SK-N-SH (cell line): Measurements from ENCODE around the gene PTPN4.

Experiments used
- EZH2phosphoT487 ChIP-seq: fragments of 200-600 bp; sonication (generic); IDR thresholded peaks from 2 replicates; pipeline ENCODE4 v1.6.1; 2017; ENCODE audit warnings: low read depth, mixed run types, mild to moderate bottlenecking, antibody characterized with exemption, moderate library complexity, borderline replicate concordance
- FOXJ3 ChIP-seq: sonication (generic); formaldehyde crosslinking; IDR thresholded peaks from 2 replicates; pipeline ENCODE4 v1.5.1; 2020; ENCODE audit warnings: mild to moderate bottlenecking, missing genetic modification reagents
- GABPA ChIP-seq: IDR thresholded peaks from 2 replicates; pipeline ENCODE4 v1.4.0; 2012; ENCODE audit warnings: low read depth, mild to moderate bottlenecking
- POLR2AphosphoS5 ChIP-seq: IDR thresholded peaks from 2 replicates; pipeline ENCODE4 v1.6.1; 2012; ENCODE audit warnings: low read depth, low read length
- RAD21 ChIP-seq: IDR thresholded peaks from 2 replicates; pipeline ENCODE4 v1.6.1; 2012; ENCODE audit warnings: mild to moderate bottlenecking, low read length
- RCOR1 ChIP-seq: fragments of 150-350 bp; IDR thresholded peaks from 2 replicates; pipeline ENCODE4 v1.6.1; 2017; ENCODE audit warnings: antibody characterized with exemption, low read length
- TAF1 ChIP-seq: IDR thresholded peaks from 2 replicates; pipeline ENCODE4 v1.6.1; 2012; ENCODE audit warnings: low read depth, mild to moderate bottlenecking, low read length, moderate library complexity, borderline replicate concordance
- TF ChIP-seq, protein P1 (sequence below): fragments of 200-600 bp; sonication (generic); IDR thresholded peaks from 2 replicates; pipeline ENCODE4 v1.6.1; 2017; ENCODE audit warnings: antibody characterized with exemption, mild to moderate bottlenecking, moderate library complexity
- TF ChIP-seq, protein P2 (sequence below): IDR thresholded peaks from 2 replicates; pipeline ENCODE4 v1.6.1; 2012; ENCODE audit warnings: mild to moderate bottlenecking, low read depth, low read length, moderate library complexity

DNA sequence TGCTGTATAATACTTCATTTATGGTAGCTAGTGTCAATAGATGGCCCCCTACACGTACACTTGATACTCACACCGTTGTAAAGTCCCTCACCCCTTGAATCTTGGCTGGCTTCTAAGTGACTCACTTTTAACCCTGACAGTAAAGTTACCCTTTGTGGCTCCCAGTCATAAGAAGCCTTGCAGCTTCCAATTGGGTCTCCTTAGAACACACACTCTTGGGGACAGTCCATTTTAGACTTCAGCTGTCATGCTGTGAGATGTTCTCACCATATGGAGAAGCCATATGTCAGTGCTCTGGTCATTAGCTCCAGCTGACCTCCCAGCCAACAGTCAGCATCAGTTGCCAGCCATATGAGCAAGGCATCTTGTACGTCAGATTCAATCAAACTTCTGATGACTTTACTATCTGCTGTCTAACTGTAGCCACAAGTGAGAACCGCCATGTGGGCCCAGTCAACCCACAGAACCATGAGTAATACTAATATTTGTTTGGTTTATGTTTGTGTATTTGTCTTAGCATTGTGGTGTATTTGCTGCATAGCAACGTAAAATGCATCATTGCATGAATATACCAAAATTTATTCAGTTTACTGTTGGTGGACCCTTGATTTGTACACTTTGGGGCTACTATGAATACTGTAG lies 68.3 kb downstream of the PTPN4 start:
- no peak for TF ChIP-seq POLR2AphosphoS5
- TF ChIP-seq, protein P1, sequence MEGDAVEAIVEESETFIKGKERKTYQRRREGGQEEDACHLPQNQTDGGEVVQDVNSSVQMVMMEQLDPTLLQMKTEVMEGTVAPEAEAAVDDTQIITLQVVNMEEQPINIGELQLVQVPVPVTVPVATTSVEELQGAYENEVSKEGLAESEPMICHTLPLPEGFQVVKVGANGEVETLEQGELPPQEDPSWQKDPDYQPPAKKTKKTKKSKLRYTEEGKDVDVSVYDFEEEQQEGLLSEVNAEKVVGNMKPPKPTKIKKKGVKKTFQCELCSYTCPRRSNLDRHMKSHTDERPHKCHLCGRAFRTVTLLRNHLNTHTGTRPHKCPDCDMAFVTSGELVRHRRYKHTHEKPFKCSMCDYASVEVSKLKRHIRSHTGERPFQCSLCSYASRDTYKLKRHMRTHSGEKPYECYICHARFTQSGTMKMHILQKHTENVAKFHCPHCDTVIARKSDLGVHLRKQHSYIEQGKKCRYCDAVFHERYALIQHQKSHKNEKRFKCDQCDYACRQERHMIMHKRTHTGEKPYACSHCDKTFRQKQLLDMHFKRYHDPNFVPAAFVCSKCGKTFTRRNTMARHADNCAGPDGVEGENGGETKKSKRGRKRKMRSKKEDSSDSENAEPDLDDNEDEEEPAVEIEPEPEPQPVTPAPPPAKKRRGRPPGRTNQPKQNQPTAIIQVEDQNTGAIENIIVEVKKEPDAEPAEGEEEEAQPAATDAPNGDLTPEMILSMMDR, result no peak
- TF ChIP-seq FOXJ3 (CRISPR knock-in tag), result no peak
- TF ChIP-seq TAF1, result no peak
- TF ChIP-seq GABPA, result no peak
- TF ChIP-seq, protein P2, sequence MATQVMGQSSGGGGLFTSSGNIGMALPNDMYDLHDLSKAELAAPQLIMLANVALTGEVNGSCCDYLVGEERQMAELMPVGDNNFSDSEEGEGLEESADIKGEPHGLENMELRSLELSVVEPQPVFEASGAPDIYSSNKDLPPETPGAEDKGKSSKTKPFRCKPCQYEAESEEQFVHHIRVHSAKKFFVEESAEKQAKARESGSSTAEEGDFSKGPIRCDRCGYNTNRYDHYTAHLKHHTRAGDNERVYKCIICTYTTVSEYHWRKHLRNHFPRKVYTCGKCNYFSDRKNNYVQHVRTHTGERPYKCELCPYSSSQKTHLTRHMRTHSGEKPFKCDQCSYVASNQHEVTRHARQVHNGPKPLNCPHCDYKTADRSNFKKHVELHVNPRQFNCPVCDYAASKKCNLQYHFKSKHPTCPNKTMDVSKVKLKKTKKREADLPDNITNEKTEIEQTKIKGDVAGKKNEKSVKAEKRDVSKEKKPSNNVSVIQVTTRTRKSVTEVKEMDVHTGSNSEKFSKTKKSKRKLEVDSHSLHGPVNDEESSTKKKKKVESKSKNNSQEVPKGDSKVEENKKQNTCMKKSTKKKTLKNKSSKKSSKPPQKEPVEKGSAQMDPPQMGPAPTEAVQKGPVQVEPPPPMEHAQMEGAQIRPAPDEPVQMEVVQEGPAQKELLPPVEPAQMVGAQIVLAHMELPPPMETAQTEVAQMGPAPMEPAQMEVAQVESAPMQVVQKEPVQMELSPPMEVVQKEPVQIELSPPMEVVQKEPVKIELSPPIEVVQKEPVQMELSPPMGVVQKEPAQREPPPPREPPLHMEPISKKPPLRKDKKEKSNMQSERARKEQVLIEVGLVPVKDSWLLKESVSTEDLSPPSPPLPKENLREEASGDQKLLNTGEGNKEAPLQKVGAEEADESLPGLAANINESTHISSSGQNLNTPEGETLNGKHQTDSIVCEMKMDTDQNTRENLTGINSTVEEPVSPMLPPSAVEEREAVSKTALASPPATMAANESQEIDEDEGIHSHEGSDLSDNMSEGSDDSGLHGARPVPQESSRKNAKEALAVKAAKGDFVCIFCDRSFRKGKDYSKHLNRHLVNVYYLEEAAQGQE, result no peak
- no peak for TF ChIP-seq RAD21
- no peak for TF ChIP-seq EZH2phosphoT487
- no peak for TF ChIP-seq RCOR1
